ENCODE results near the gene CACNG3. TPM values are rescaled to one million over a fixed set of nuclear protein-coding genes. Genes with fewer than 3 reads are reported as not detected.

Gene CACNG3
- total RNA-seq, 2 experiments from 2014 or later: not detected

- ATAC-seq (ENCODE audit: poor library complexity) (no peak), DNase-seq (no peak)
- Mint-ChIP-seq H3K9me3 (no peaks in the 10 kb centered on the region), H3K4me3 (no peak overlapping the region), H3K36me3 (ENCODE audit: low read depth) (no peaks in the 10 kb centered on the region), H3K27me3 (peaks cover 34% of the 10 kb centered on the region), H3K4me1 (ENCODE audit: low read depth) (no peaks in the 10 kb centered on the region), H3K27ac (no peak overlapping the region)
- Histone ChIP-seq H3K36me3 (ENCODE audit: insufficient read depth, low read length) (no peaks in the 10 kb centered on the region), H3K4me1 (ENCODE audit: insufficient read depth, low read length) (no peaks in the 10 kb centered on the region), H3K27ac (ENCODE audit: low read depth in 1 of 2, low read length in 2 of 2) (no peak overlapping the region), H3K9me3 (ENCODE audit: control insufficient read depth in 1 of 2, insufficient read depth in 1 of 2, low read length in 2 of 2) (no peaks in the 10 kb centered on the region), H3K27me3 (ENCODE audit: control insufficient read depth in 1 of 2, insufficient read depth in 2 of 2, low read length in 2 of 2) (peaks cover 0 to 4% of the 10 kb centered on the region in 2 experiments), H3K4me3 (ENCODE audit: low read length) (no peak overlapping the region)
- TF ChIP-seq, protein P1, sequence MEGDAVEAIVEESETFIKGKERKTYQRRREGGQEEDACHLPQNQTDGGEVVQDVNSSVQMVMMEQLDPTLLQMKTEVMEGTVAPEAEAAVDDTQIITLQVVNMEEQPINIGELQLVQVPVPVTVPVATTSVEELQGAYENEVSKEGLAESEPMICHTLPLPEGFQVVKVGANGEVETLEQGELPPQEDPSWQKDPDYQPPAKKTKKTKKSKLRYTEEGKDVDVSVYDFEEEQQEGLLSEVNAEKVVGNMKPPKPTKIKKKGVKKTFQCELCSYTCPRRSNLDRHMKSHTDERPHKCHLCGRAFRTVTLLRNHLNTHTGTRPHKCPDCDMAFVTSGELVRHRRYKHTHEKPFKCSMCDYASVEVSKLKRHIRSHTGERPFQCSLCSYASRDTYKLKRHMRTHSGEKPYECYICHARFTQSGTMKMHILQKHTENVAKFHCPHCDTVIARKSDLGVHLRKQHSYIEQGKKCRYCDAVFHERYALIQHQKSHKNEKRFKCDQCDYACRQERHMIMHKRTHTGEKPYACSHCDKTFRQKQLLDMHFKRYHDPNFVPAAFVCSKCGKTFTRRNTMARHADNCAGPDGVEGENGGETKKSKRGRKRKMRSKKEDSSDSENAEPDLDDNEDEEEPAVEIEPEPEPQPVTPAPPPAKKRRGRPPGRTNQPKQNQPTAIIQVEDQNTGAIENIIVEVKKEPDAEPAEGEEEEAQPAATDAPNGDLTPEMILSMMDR (IDR thresholded peaks at IDR 0.05): no peak
- intact Hi-C loops (cut with DNase I, micrococcal nuclease): no loop called here
- CTCF ChIA-PET: no interaction called here
- POLR2A ChIA-PET: no interaction called here
Measured at GRCh38 chr16:24309258-24310142, 53.4 kb downstream of the CACNG3 start.

DNA sequence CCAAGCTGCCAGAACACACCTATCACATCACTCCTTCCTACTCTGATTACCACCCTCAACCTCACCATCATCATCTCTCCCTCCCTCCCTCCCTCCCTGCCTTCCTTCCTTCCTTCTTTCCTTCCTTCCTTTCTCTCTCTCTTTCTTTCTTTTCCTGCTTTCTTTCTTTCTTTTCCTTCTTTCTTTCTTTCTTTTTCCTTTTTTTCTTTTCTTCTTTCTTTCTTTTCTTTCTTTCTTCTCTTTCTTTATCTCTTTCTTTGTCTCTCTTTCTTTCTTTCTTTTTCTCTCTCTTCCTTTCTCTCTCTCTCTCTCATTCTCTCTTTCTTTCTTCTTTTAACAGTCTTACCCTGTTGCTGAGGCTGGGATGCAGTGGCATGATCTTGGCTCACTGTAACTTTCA, 59.2 kb downstream of the CACNG3 start:
- Histone ChIP-seq H3K36me3 (ENCODE audit: insufficient read depth, low read length) (no peaks in the 10 kb centered on the region), H3K4me1 (ENCODE audit: insufficient read depth, low read length) (no peaks in the 10 kb centered on the region), H3K9me3 (ENCODE audit: control insufficient read depth in 1 of 2, insufficient read depth in 1 of 2, low read length in 2 of 2) (no peaks in the 10 kb centered on the region), H3K27me3 (ENCODE audit: control insufficient read depth in 1 of 2, insufficient read depth in 2 of 2, low read length in 2 of 2) (peaks cover 3 to 11% of the 10 kb centered on the region in 2 experiments), H3K27ac (ENCODE audit: low read depth in 1 of 2, low read length in 2 of 2) (no peak overlapping the region), H3K4me3 (ENCODE audit: low read length) (no peak overlapping the region)
- ChIA-PET POLR2A (no interaction called here), CTCF (no interaction called here)
- H3K9me3 Mint-ChIP-seq: no peaks in the 10 kb centered on the region
- intact Hi-C loops (cut with DNase I, micrococcal nuclease): no loop called here
- TF ChIP-seq, protein P1 (IDR thresholded peaks at IDR 0.05): no peak
- no peaks in the 10 kb centered on the region for H3K36me3 Mint-ChIP-seq (ENCODE audit: low read depth)
- H3K4me1 Mint-ChIP-seq (ENCODE audit: low read depth): no peaks in the 10 kb centered on the region
- peaks cover 40% of the 10 kb centered on the region for H3K27me3 Mint-ChIP-seq
- no peak for DNase-seq
- no peak for ATAC-seq (ENCODE audit: poor library complexity)
- no peak overlapping the region for H3K27ac Mint-ChIP-seq
- no peak overlapping the region for H3K4me3 Mint-ChIP-seq

- no peaks in the 10 kb centered on the region for H3K9me3 Mint-ChIP-seq
Measured at GRCh38 chr16:24318680-24319079, 62.5 kb downstream of the CACNG3 start.

More at GRCh38 chr16:24318680-24319079, 62.5 kb downstream of the CACNG3 start:
- no peak overlapping the region for H3K4me3 ChIP-seq (ENCODE audit: low read length)
- H3K27ac Mint-ChIP-seq: no peak overlapping the region
- no peaks in the 10 kb centered on the region for H3K4me1 Mint-ChIP-seq (ENCODE audit: low read depth)
- no peak for DNase-seq
- ATAC-seq (ENCODE audit: poor library complexity): no peak
- no peak overlapping the region for H3K4me3 Mint-ChIP-seq
- H3K27me3 ChIP-seq (ENCODE audit: control insufficient read depth in 1 of 2, insufficient read depth in 2 of 2, low read length in 2 of 2): peaks cover 3 to 16% of the 10 kb centered on the region in 2 experiments
- peaks cover 50% of the 10 kb centered on the region for H3K27me3 Mint-ChIP-seq
- intact Hi-C loops (cut with DNase I, micrococcal nuclease): no loop called here
- ChIA-PET CTCF (no interaction called here), POLR2A (no interaction called here)
- TF ChIP-seq, protein P1 (IDR thresholded peaks at IDR 0.05): no peak
- H3K36me3 ChIP-seq (ENCODE audit: insufficient read depth, low read length): no peaks in the 10 kb centered on the region
- H3K4me1 ChIP-seq (ENCODE audit: insufficient read depth, low read length): no peaks in the 10 kb centered on the region
- H3K9me3 ChIP-seq (ENCODE audit: control insufficient read depth in 1 of 2, insufficient read depth in 1 of 2, low read length in 2 of 2): no peaks in the 10 kb centered on the region
- no peaks in the 10 kb centered on the region for H3K36me3 Mint-ChIP-seq (ENCODE audit: low read depth)
- no peak overlapping the region for H3K27ac ChIP-seq (ENCODE audit: low read depth in 1 of 2, low read length in 2 of 2)

Measured in CD4-positive, alpha-beta T cell (primary cell).